RPMI8226 (cell line): ENCODE measurements around the gene SAP25.
"Not testable (repeated sequence)": the region's sequence is repeated elsewhere in the genome, so short reads cannot be mapped to it uniquely, and the experiment has no call there.

Experiments used
- DNase-seq: peaks from one replicate; pipeline ENCODE4 v3.0.0-alpha.2; 2015

Gene SAP25

DNA sequence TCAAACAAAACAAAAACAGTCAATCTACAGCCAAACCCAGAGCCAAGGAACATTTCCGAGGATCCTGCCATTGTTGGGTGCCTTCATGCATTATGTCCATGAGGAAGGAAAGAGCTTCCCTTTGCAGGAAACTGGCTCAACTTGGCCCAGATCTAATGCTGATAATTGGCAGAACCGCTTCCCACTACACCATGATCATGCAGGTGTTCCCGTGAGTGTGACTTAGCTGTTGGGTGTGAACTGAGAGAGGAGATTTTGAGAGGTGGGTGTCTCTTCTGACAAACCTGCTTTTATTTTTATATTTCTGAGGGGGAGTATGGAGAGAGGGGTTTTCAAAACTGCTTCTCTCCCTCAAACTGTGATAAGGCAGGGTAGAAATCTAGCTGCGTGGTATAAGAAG is 14.6 kb downstream of the SAP25 start:
- no peak for DNase-seq

DNA sequence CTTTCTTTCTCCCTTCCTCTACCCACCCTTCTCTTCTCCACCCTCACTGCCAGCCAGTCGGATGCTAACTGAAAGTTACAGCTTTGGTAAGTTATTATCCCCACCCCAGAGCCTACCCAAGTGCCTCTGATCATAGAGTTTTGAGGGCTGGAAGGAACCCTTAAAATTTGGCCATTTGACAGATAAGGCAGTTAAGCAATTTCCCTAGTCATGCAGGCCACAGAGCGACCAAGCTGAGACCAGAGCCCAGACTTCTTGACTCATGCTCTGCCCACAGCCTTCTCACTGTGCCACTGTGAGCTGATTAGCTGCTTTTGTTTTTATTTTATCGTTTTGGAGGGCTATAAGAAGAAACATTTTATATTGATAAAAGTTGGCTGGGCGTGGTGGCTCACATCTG is 17.2 kb downstream of the SAP25 start:
- DNase-seq = no peak

DNA sequence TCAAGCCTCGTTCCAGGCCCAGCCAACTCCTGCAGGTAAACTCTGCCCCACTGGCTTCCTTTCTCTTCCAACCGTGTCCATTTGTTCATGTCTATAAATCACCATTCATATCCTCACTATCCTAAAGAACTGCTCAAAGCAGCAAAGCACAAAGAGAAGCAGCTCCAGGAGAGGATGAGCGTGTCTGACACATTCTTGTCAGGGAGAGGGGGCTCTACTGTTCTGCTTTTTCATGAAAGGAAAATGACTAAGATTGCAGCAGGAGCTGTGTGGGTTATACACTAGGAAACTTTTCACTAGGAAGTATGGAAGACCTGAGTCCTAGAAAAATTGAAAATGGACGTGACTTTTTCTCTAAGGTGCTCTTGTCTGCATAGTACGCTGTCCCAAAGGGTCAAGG is 18.0 kb downstream of the SAP25 start:
- no peak for DNase-seq

DNA sequence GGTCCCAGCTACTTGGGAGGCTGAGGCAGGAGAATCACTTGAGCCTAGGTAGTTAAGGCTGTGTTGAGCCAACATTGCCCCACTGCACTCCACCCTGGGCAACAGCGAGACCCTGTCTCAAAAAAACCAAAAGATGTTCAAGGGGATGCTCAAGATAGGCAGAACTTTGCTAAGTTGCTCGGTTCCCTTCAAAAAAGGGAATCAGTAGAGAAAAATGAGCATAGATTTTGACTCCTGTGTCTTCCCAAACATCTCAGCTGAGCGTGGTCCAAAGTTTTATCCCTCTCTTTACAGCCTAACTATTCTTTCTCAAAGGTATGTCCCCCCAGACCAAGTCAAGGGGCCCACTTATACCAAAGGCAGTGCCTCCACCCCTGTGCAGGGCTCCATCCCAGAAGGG is 20.7 kb downstream of the SAP25 start:
- no peak for DNase-seq

DNA sequence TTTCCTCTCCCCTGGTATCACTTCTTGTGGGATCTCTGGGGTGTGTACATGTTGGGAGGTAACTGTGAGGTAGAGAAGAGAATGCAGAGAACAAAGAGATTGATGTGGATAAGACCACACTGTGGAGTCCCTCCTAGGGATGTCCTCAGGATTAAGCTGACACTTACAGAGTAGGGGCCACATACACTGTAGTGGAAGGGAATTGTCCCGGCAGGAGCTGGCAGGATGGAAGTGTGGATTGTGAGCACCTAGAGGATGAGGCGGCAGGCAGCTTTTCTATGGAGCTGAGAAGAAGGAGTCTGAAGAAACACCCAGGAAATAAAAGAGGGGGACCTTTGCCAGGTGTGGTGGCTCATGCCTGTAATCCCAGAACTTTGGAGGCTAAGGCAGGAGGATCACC is 21.2 kb downstream of the SAP25 start:
- no peak for DNase-seq

DNA sequence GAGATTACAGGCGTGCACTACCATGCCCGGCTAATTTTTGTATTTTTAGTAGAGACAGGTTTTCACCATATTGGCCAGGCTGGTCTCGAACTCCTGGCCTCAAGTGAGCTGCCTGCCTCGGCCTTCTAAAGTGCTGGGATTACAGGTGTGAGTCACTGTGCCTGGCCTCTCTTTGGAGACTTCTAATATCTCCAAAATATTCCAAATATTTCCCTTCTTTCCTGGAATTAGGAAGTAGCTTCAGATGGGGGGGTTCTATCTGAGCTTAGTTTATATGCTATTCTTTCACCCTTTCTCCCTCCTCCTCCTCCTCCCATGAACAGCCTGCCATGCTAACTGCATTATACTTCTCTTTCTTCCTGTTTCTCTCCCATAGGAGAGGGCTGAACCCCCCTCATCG is 25.3 kb downstream of the SAP25 start:
- not testable (repeated sequence) for DNase-seq

DNA sequence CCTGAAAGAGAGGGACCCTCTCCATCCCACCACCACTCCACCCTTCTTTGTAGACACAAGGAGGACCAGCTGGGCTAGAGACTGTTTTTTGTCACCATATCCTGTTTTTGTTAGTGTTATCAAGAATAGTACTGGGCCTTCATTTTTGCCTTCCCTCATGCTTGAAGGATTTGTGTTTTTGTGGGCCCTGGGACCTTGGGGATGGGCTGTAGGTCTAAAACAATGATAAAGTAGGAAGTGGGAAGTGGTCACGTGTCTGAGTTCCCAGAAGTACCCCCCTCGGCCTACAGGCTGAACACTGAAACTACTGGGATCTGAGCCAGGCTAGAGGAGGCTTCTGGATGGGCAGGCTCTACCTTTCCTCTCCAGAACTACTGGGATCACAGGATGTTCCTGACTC is 25.8 kb downstream of the SAP25 start:
- DNase-seq = no peak

DNA sequence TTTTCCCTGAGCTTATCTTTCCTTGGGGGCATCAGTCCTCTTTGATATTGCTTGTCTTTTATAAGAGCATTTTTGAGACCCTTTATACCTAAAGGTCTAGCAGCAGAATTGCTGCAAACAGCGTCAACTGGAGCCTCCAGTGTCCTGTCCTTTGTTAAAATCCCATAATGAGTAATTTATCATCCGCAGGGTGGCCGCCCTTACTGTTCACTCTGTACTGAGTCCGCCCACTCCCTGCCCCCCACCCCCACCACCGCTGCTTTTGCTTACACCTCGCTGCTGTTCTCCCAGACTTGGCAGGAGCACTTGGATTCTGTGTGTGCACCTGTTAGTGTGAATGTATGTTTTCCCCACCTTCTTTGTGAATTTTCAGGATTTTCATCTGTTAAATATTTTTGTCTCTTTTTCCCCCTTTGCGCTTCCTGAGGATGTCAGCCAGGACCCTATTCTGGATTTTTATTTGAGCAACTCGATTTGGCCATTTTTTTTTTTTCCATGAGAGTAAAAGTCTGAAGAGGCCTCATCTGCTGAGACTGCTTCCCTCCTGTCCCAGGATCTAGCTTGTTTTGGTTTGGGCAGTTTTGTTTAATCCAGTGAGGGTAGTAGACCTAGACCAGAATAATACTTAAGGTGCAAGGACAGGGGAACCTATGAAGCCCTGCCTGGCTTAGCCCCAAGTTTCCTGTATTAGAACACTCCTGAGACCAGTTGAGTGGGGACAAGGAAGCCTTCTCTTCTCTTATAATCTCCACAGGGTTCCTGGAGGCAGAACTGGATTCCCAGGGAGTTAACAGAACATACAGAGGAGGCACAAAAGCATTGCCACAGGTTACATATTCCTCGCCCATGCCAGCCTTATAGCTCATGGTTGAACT is 26.5 kb downstream of the SAP25 start:
- DNase-seq = no peak

DNA sequence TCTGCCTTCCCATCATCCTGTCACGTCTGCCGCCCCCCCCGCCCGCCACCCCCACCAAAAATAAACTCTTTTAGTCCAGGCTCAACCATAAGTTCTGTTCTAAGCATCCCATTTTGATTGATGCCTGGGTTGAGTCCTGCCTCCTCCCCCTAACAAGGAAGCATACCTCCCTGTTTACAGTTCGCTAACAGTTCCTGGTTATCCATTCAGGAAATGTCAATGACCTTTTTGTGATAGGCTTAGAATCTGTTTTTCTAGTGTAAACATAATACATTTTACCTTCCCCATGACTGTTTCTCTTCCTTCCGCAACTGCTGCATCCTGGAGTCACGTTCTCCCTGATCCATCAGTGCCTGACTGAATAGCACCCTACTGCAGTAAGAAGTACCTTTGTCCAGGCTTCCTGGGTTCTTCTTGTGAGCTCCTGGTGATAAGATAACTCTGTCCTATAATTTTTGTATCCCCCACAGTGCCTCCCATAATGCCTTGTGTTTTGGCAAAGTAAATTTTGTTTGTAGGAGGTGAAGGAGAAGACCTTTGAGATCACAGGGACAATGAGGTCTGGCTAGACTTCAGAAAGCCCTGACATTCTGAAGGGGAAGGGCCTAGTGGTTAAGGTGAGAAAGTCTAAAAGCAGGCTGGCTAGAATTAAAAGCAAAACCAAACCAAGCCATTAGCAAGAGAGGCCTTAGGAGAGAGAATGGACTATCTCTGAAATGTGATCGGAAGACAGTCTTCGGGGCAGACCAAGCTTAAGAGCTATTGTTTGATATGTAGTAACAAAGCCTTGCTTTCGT is 27.4 kb downstream of the SAP25 start:
- no peak for DNase-seq

DNA sequence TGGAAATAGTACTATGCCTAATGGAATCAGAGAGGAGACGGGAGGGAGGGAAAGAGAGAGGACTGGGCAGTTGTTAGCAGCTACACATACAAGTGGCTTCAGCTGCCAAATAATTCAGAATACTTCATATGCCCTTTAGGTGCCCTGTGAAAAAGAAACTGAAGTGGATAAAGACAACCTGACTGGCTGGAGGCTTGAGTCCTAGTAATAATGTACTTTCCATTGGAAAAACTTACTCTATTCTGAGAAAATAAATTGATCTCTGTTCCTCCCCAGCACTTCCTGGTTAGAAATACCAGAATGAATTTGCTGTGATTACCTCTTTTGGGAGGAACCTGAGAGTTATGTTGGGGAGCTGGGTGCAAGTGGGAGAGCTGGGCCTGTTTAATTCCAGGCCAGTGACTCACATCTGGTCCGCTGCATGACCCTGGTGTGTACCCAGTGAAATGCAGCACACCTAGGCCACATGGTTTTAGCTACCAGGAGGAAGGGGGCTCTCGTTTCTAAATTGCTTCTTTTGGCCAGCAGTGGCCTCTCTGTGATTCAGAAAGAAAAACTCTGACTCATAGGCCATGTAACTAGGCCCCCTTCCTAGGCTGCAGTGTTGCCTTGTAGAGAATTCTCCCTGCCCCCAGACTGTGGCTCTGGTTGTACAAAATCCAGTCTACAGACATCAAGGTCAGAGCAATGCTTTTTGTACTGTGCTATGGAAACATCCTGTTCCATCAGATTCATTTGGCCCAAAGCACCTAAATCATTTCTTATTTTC is 28.2 kb downstream of the SAP25 start:
- DNase-seq = peak; percentile 82

DNA sequence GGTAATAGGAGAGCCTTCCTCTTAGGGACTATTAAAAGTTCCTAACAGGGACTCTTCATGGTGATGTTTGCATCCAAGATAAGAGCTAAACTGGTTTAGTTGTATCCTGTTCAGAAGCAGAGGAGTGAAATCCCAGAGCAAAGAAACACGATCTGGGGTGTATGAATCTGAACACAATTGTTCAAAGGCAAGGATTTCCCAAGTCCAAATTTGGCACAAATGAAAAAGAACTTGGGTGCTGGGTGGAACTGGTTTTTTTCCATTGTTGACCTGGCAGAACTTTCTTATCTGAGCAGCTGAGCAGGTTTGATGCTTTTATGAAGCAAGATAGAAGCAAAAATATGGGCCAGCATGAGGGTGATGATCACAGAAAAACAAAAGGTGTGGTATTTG is 28.7 kb downstream of the SAP25 start:
- no peak for DNase-seq

DNA sequence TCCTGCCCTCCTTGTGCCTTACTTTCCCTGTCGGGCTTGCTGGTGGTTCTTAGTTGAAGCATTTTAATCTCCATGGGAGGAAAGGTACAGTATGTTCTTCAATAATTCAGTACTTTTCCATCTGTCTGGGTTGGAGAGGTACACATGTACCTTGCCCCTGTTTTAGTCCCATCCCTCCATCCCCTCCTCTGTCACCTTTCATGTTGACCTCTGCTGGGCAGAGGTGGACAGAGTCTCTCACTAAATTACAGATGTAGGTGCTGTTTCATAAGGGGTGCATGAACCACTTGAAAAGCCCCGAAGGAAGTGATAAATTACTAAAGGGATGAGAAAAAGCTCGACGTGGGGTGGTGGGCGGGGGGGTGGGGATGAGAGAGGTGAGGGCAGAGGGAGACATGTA is 29.3 kb downstream of the SAP25 start:
- no peak for DNase-seq

DNA sequence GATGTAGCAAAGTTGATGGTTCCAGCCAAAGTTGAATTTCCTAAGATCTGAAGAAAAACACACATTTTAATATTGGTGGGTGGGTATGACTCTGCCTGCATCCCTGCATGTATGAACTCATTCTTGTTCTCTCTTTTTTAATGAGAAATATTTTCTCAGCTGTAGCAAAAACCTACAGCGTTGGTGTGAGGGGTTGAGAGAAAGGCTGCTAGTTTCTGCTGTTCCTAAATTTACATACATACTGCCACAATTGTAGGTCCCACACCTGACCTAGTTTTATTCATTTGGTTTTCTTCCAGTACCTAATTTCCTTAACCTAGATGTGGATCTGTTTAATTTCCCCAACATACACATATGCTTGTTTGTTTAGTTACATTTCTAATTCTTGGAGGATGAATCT is 30.1 kb downstream of the SAP25 start:
- DNase-seq = no peak

DNA sequence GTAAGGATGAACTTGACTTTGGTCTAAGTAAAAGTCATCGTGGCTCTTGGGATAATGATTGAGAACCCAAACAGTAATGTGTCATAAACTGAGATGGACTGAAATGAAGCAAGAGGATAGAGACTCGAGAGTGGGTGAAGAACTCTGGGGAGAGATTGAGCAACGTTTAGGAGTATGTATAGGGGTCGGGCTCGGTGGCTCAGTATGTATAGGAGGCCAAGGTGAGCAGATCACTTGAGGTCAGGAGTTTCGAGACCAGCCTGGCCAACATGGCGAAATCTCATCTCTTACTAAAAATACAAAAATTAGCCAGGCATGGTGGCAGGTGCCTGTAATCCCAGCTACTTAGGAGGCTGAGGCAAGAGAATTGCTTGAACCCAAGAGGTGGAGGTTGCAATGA is 32.4 kb downstream of the SAP25 start:
- not testable (repeated sequence) for DNase-seq

DNA sequence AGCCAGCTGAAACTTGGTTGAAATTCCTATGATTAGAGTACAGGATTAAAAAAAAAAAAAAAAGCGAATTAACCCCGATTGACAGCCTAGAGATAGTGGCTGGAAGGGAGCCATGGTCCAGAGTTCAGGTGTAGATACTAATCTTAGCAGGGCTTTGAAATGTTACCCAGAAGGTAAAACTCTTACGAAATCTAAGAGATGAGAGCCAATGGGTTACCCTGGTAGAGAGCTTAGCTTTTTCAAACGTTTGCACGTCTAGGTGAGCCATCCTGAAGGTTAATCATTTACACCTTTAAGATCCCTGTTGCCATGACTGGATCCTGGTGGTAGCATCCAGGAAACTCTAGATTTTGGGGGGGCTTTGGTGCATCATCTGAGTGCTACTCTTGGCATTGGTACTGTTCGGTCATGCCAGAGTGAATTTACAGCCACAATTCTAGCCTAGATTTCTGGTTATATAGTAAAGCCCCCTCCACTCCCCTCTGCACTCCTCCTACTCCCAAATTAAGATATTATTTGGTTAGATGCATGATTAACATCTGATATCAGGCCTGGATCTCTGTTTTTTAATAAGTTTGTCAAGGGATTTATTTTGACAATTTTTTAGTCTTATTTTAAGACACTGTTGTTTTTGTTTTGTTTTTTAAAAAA is 33.5 kb downstream of the SAP25 start:
- no peak for DNase-seq

DNA sequence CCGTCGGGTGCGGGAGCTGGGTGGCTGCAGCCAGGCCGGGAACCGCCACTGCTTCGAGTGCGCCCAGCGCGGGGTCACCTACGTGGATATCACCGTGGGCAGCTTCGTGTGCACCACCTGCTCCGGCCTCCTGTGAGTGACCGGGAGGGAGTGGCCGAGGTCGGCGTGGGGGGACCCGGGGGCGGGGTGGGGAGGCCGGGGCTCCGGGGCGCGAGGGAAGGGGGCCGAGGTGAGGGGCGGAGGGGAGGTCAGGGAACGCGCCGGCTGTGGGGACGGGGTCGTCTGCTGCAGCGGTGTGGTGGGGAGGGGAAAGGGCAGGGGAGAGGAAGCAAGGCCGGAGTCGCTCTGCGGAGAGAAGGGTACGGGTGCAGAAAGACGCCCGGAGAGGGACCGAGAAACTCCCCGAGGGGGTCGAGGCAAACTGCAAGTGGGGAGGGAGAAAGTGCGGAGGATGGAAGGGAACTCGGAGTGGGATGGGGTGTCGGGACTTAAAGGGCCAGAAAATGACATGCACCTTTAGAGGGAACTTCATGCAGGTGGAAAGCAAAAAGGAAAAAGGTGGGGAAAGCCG is 34.2 kb downstream of the SAP25 start:
- DNase-seq = peak; percentile 21

DNA sequence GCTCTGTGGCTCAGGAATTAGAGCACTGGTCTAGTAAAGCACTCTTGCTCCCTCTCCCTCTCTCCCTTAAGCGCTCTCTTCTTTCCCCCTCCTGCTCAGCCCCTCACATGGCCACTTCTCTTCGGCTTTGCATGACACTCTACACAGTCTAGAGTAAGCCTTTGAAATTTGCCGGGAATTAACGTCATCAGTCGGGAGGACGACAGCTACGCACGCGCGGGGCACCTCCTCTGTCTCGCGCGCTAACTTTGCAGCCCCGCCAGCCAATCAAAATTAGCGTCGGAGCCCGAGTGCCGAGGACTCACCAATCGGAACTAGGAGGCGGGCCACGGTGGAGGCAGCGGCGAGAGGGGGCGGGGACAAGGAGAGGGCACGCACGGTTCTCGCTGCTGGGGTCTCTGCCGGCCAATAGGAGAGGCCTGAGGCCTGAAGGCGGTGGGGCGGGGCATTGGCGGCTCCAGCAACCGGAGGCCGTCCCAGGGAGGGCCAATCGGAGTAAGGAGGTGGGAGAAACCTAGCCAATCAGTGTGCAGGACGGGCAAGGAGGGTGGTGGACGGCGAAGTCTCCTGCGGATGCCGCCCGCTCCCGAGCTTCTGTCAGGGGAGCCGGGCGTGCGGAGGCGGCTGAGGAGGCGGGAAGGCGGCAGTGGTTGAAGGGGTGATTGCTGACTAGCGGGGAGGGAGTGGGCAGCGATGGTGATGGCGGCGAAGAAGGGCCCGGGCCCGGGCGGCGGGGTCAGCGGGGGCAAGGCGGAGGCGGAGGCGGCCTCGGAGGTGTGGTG is 34.9 kb downstream of the SAP25 start, which contains the start of gene AGFG2:
AGFG2 (plus strand) TSS at position 550 of the 782 bp plus-strand sequence; CDS start at position 694, 144 bp downstream.
- DNase-seq = peak; percentile 100

DNA sequence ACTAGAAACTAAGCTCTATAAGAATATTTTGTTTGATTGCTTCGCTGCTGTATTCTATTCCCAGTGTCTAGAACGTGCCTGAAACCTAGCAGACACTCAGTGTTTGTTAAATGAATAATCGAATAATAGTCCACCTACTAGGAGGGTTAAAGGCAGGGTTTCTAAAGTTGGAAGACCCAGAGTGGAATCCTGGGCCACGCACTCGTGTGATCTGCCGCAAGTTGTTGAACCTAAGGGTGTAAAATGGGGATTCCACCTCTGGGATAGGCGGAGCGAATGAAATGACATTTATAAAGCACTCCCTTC is 35.4 kb downstream of the SAP25 start:
- DNase-seq = no peak

DNA sequence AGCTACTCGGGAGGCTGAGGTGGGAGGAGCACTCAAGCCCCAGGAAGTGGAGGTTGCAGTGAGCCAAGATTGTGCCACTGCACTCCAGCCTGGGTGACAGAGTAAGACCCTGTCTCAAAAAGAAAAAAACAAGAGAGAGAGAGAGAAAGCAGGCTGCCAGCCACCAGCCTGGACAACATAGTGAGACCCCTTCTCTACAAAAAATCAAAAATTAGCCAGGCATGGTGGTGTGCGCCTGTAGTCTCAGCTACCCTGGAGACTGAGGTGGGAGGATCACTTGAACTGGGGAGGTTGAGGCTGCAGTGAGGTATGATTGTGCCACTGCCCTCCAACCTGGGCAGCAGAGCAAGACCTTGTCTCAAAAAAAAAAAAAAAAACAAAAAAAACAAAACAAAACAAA is 37.0 kb downstream of the SAP25 start:
- DNase-seq = not testable (repeated sequence)

DNA sequence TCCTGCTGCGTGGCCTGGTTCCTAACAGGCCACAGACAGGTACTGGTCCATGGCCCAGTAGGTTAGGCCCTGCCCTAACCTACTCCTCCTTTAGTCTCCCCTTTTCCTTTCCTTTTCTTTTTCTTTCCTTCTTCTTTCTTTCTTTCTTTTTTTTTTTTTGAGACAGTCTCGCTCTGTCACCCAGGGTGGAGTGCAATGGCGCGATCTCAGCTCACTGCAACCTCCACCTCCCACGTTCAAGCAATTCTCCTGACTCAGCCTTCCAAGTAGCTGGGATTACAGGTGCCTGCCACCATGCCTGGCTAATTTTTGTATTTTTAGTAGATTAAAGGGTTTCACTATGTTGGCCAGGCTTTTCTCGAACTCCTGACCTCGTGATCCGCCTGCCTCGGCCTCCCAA is 37.7 kb downstream of the SAP25 start:
- DNase-seq = not testable (repeated sequence)

DNA sequence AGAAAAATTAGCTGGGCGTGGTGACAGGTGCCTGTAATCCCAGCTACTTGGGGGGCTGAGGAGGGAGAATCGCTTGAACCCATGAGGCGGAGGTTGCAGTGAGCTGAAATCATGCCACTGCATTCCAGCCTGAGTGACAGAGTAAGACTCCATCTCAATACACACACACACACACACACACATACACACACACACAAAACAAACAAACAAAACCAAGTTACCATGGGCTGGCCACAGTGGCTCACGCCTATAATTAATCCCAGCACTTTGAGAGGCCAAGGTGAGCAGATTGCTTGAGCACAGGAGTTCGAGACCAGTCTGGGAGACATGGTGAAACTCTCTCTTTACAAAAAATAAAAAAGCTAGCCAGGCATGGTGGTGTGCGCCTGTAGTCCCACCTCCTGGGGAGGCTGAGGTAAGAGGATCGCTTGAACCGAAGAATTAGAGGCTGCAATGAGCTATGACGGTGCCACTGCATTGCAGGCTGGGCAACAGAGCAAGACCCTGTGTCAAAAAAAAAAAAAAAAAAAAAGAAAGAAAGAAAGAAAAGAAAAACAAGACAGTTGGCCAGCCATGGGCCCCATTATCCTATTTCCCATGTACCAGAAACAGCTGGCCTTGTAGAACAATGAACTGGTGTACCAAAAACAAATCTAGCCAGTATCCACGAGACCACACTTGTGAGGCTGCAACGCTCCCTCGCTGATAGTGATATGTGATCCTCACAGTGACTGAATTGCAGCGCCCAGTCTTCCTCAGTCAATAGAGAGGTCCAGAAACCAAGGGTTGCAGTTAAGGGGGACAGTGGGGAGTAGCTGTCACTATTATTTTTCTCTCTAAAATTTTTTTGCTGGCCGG is 41.3 kb downstream of the SAP25 start:
- DNase-seq = no peak
